ENCODE data around the gene ORAI3. TPM values are rescaled to one million over a fixed set of nuclear protein-coding genes. Genes with fewer than 3 reads are reported as not detected.
A peak's percentile ranks its signal among the peaks of the same experiment; 100 is the strongest.

Gene ORAI3
- total and polyA plus RNA-seq, 2 of the 13 experiments (the other 11 are each of a cell fraction or from before 2014, with no cell fraction given) = 11.4 to 32.0 TPM

- no peak for TF ChIP-seq ZBTB40 (IDR thresholded peaks at IDR 0.05)
- 0 out of 2 replicates have a peak, but pooled peaks have one; percentile 1 for TF ChIP-seq ZBTB40 (CRISPR knock-in tag; IDR thresholded peaks at IDR 0.05)
- no peak for TF ChIP-seq ZNF792 (CRISPR knock-in tag; IDR thresholded peaks at IDR 0.05)
- TF ChIP-seq ELF3 (CRISPR knock-in tag; IDR thresholded peaks at IDR 0.05) = 0 out of 2 replicates have a peak, but pooled peaks have one; percentile 25
- TF ChIP-seq CHD4 (IDR thresholded peaks at IDR 0.05; ENCODE audit: borderline replicate concordance, low read length) = no peak
- TF ChIP-seq MLX (CRISPR knock-in tag; IDR thresholded peaks at IDR 0.05) = no peak
- no peak for TF ChIP-seq NCOA1 (CRISPR knock-in tag; IDR thresholded peaks at IDR 0.05)
- TF ChIP-seq ZMYM3 (CRISPR knock-in tag; IDR thresholded peaks at IDR 0.05) = 0 out of 2 replicates have a peak, but pooled peaks have one; percentile 28
- TF ChIP-seq PREB (CRISPR knock-in tag; IDR thresholded peaks at IDR 0.05) = no peak
- TF ChIP-seq SNAPC4 (CRISPR knock-in tag; IDR thresholded peaks at IDR 0.05) = no peak
- TF ChIP-seq NCOA2 (CRISPR knock-in tag; IDR thresholded peaks at IDR 0.05) = no peak
- no peak for TF ChIP-seq ETS1 (CRISPR knock-in tag; IDR thresholded peaks at IDR 0.05)
Measured at GRCh38 chr16:31000671-31001382, 52.0 kb downstream of the ORAI3 start (continued).
